ENCODE measurements around the gene THADA.
"Not testable (repeated sequence)": the region's sequence is repeated elsewhere in the genome, so short reads cannot be mapped to it uniquely, and the experiment has no call there.

THADA gene

GRCh38 chr2:43321446-43321845, 274.4 kb downstream of the THADA start:
- DNase-seq: no peak

- no peak for DNase-seq
Measured at GRCh38 chr2:43319541-43319940, 276.3 kb downstream of the THADA start.

GRCh38 chr2:43318791-43319190, 277.0 kb downstream of the THADA start:
- DNase-seq: no peak

GRCh38 chr2:43317680-43318079, 278.2 kb downstream of the THADA start:
- DNase-seq: no peak

GRCh38 chr2:43317194-43317593, 278.6 kb downstream of the THADA start:
- no peak for DNase-seq

GRCh38 chr2:43315482-43315881, 280.4 kb downstream of the THADA start:
- DNase-seq: no peak

GRCh38 chr2:43314299-43314927, 281.4 kb downstream of the THADA start:
- no peak for DNase-seq

- no peak for DNase-seq
Measured at GRCh38 chr2:43313642-43314017, 282.2 kb downstream of the THADA start.

GRCh38 chr2:43312755-43313641, 282.8 kb downstream of the THADA start:
- no peak for DNase-seq

GRCh38 chr2:43311276-43311675, 284.6 kb downstream of the THADA start:
- DNase-seq: no peak

- no peak for DNase-seq
Measured at GRCh38 chr2:43309935-43310334, 285.9 kb downstream of the THADA start.

- no peak for DNase-seq
Measured at GRCh38 chr2:43307973-43308372, 287.9 kb downstream of the THADA start.

GRCh38 chr2:43307046-43307445, 288.8 kb downstream of the THADA start:
- no peak for DNase-seq

GRCh38 chr2:43306197-43306596, 289.6 kb downstream of the THADA start:
- no peak for DNase-seq

GRCh38 chr2:43305517-43305916, 290.3 kb downstream of the THADA start:
- no peak for DNase-seq

- no peak for DNase-seq
Measured at GRCh38 chr2:43305012-43305411, 290.8 kb downstream of the THADA start.

- no peak for DNase-seq
Measured at GRCh38 chr2:43303889-43304288, 291.9 kb downstream of the THADA start.

GRCh38 chr2:43302961-43303494, 292.8 kb downstream of the THADA start:
- DNase-seq: no peak

- DNase-seq: no peak
Measured at GRCh38 chr2:43302182-43302960, 293.5 kb downstream of the THADA start.

GRCh38 chr2:43300781-43301583, 294.9 kb downstream of the THADA start:
- no peak for DNase-seq

- DNase-seq: no peak
Measured at GRCh38 chr2:43300222-43300621, 295.6 kb downstream of the THADA start.

GRCh38 chr2:43298500-43298899, 297.3 kb downstream of the THADA start:
- DNase-seq: no peak

GRCh38 chr2:43297740-43298139, 298.1 kb downstream of the THADA start:
- not testable (repeated sequence) for DNase-seq

Measured in NCI-H1436 treated with DMSO at 0.1 percent for 48 hours (cell line).